ENCODE measurements around the gene RIPOR3.
"Not testable (repeated sequence)": the region's sequence is repeated elsewhere in the genome, so short reads cannot be mapped to it uniquely, and the experiment has no call there.

Gene RIPOR3

GRCh38 chr20:50704514-50704913 is 13.2 kb upstream of the RIPOR3 start:
- DNase-seq (ENCODE audit: insufficient read length, low spot score) (no peak), FAIRE-seq (no peak)

GRCh38 chr20:50703651-50704438 is 12.5 kb upstream of the RIPOR3 start:
- peak; percentile 78 for FAIRE-seq
- DNase-seq (ENCODE audit: insufficient read length, low spot score), result not testable (repeated sequence)

GRCh38 chr20:50701041-50701963 is 10.0 kb upstream of the RIPOR3 start:
- FAIRE-seq (peak; percentile 55), DNase-seq (ENCODE audit: insufficient read length, low spot score) (no peak)

GRCh38 chr20:50699688-50700087 is 8.3 kb upstream of the RIPOR3 start:
- DNase-seq (ENCODE audit: insufficient read length, low spot score), result no peak

GRCh38 chr20:50698255-50698654 is 6.9 kb upstream of the RIPOR3 start:
- not testable (repeated sequence) for FAIRE-seq; DNase-seq (ENCODE audit: insufficient read length, low spot score)

More at GRCh38 chr20:50699688-50700087, 8.3 kb upstream of the RIPOR3 start:
- FAIRE-seq, result no peak

- DNase-seq (ENCODE audit: insufficient read length, low spot score), result no peak
- no peak for FAIRE-seq
These were observed 4.0 kb upstream of the RIPOR3 start for GRCh38 chr20:50695135-50695872.

- DNase-seq (ENCODE audit: insufficient read length, low spot score) (no peak), FAIRE-seq (no peak)
These were observed 3.2 kb upstream of the RIPOR3 start for GRCh38 chr20:50694379-50695134.

GRCh38 chr20:50693001-50693400 is 1.7 kb upstream of the RIPOR3 start:
- DNase-seq (ENCODE audit: insufficient read length, low spot score) (no peak), FAIRE-seq (no peak)

GRCh38 chr20:50692552-50692933 is 1.2 kb upstream of the RIPOR3 start:
- no peak for FAIRE-seq
- DNase-seq (ENCODE audit: insufficient read length, low spot score), result no peak

GRCh38 chr20:50691573-50692551 is 520 bp upstream of the RIPOR3 start:
- no peak for DNase-seq (ENCODE audit: insufficient read length, low spot score)
- FAIRE-seq, result no peak

- DNase-seq (ENCODE audit: insufficient read length, low spot score) (no peak), FAIRE-seq (no peak)
These were observed 1.3 kb downstream of the RIPOR3 start for GRCh38 chr20:50689864-50690649.

- DNase-seq (ENCODE audit: insufficient read length, low spot score), result no peak
- no peak for FAIRE-seq
These were observed 2.9 kb downstream of the RIPOR3 start for GRCh38 chr20:50688256-50688975.

GRCh38 chr20:50686821-50687220 is 4.5 kb downstream of the RIPOR3 start:
- FAIRE-seq (no peak), DNase-seq (ENCODE audit: insufficient read length, low spot score) (no peak)

- FAIRE-seq, result no peak
- DNase-seq (ENCODE audit: insufficient read length, low spot score), result no peak
These were observed 7.8 kb downstream of the RIPOR3 start for GRCh38 chr20:50683570-50683969.

- FAIRE-seq (no peak), DNase-seq (ENCODE audit: insufficient read length, low spot score) (no peak)
These were observed 8.3 kb downstream of the RIPOR3 start for GRCh38 chr20:50682947-50683530.

GRCh38 chr20:50682065-50682464 is 9.3 kb downstream of the RIPOR3 start:
- no peak for DNase-seq (ENCODE audit: insufficient read length, low spot score)
- peak; percentile 92 for FAIRE-seq

GRCh38 chr20:50681359-50682064 is 9.8 kb downstream of the RIPOR3 start:
- DNase-seq (ENCODE audit: insufficient read length, low spot score) (no peak), FAIRE-seq (no peak)
